GM06990 (cell line): ENCODE results near the gene OR4F6.
"Not testable (repeated sequence)": the region's sequence is repeated elsewhere in the genome, so short reads cannot be mapped to it uniquely, and the experiment has no call there.

Experiments used
- DNase-seq: peaks from one replicate; pipeline ENCODE4 v3.0.0-alpha.2; 2011; ENCODE audit not compliant: insufficient read length; ENCODE audit errors: extremely low read depth
- H3K27me3 ChIP-seq: replicated peaks from 2 replicates; pipeline ENCODE4 v1.6.0; 2011; ENCODE audit warnings: low read length; ENCODE audit not compliant: control insufficient read depth, insufficient read depth
- H3K36me3 ChIP-seq: 2 replicates; pipeline ENCODE4 v1.5.1; 2011; ENCODE audit warnings: low read length; ENCODE audit not compliant: control insufficient read depth, insufficient read depth
- H3K4me3 ChIP-seq: replicated peaks from 2 replicates; pipeline ENCODE4 v1.5.1; 2011; ENCODE audit warnings: low read depth, mild to moderate bottlenecking, control low read depth, low read length
- TF ChIP-seq, protein P1 (sequence below): IDR thresholded peaks from 2 replicates; pipeline ENCODE4 v1.5.1; 2011; ENCODE audit warnings: low read length, control low read depth, mild to moderate bottlenecking, inconsistent platforms; ENCODE audit not compliant: insufficient read depth, poor library complexity, severe bottlenecking

Gene OR4F6

DNA sequence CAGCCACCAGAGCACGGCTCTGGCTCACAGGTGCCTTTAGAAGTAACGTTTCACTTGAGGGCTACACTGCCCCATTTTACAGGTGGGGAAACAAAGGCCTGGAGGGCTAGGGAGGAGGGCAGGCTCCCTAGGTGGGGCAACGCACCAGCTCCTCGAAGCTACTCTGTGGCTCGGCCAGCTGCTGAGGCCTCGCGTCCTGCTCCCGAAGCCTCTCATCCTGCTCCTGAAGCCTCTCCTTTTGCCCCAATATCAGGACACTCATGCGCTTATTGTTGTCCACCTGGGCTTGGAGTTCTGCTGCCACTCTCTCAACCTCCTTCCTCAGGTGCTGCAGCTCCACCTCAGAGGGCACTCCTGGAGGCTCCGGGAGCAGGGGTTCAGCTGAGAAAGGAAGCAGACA, 28.2 kb upstream of the OR4F6 start:
- no peaks in the 10 kb centered on the region for H3K36me3 ChIP-seq
- no peak overlapping the region for H3K4me3 ChIP-seq
- H3K27me3 ChIP-seq: peaks cover 1% of the 10 kb centered on the region
- no peak for DNase-seq
- TF ChIP-seq, protein P1, sequence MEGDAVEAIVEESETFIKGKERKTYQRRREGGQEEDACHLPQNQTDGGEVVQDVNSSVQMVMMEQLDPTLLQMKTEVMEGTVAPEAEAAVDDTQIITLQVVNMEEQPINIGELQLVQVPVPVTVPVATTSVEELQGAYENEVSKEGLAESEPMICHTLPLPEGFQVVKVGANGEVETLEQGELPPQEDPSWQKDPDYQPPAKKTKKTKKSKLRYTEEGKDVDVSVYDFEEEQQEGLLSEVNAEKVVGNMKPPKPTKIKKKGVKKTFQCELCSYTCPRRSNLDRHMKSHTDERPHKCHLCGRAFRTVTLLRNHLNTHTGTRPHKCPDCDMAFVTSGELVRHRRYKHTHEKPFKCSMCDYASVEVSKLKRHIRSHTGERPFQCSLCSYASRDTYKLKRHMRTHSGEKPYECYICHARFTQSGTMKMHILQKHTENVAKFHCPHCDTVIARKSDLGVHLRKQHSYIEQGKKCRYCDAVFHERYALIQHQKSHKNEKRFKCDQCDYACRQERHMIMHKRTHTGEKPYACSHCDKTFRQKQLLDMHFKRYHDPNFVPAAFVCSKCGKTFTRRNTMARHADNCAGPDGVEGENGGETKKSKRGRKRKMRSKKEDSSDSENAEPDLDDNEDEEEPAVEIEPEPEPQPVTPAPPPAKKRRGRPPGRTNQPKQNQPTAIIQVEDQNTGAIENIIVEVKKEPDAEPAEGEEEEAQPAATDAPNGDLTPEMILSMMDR: no peak

DNA sequence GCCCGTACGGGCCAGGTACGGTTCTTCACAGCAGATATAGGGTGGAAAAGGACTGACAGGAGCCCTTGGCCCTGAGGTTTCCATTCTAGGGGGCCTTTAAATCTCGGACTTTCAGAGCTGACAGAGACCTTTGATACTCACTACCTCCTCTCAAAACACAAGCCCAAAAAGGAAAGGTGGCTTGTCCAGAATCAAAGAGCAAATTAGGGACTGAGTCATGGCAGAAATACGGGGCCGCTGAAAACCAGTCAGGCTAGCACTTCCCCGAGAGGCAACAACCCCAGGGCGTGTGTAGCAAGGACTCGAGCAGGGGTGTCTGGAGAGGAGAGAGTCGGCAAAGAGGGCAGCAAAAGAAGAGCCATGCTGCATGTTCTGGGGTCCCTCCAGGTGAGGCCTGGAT, 24.7 kb upstream of the OR4F6 start:
- H3K4me3 ChIP-seq, H3K27me3 ChIP-seq, DNase-seq, H3K36me3 ChIP-seq: not testable (repeated sequence)

DNA sequence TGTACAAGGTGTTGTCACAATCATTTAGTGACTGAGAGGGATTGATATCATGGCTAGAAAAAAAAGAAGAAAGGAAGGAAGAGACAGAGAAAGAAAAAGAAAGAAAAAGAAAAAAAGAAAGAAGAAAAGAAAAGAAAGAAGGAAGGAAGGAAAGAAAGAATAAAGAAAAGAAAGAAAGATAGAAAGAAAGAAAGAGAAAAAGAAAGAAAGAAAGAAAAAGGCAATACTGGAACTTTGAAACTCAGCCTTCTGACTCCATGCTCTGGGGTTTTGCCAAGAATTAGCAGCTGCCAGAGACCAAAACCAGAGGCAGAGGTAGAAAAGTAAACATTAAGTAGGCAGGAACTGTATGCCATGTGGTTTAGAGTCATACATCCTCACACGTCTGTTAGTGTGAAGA, 23.1 kb upstream of the OR4F6 start:
- H3K27me3 ChIP-seq, DNase-seq, H3K36me3 ChIP-seq, H3K4me3 ChIP-seq: not testable (repeated sequence)

DNA sequence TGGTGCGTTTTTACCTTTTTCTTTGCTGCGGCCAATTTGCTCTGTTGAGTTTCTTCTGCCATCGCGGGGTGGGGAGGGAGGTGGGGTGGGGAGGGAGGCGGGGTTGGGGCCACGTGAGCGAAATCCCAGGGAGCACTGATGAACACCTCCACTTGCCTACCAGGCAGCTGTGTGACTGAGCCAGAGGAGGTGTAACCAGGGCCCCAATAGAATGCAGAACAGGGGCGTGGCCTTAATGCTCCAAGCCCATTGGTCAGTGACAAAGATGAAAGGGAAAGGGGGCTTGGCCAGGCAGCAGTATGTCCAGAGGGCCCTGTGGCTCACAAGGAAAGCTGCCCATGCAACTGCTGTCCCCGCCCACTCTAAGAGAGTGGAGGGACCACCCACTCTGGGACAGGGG, 21.4 kb upstream of the OR4F6 start:
- Histone ChIP-seq H3K36me3 (no peaks in the 10 kb centered on the region), H3K27me3 (no peaks in the 10 kb centered on the region; the same call in 1 of the 2 replicates), H3K4me3 (no peak overlapping the region)
- no peak for DNase-seq
- TF ChIP-seq, protein P1: no peak

DNA sequence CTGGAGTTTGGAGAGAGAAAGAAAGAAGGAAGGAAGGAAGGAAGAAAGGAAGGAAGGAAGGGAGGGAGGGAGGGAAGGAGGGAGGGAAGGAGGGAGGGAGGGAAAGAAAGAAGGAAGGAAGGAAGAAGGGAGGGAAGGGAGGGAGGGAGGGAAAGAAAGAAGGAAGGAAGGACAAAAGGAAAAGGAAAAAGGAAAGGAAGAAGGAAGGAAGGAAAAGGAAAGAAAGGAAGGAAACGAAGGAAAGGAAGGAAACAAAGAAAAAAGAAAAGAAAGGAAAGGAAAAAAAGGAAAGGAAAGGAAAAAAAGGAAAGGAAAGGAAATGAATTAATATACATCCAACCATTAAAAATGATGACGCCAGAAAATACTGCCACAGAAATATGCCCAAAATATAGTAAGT, 18.7 kb upstream of the OR4F6 start:
- no peak for DNase-seq
- Histone ChIP-seq H3K4me3 (no peak overlapping the region), H3K36me3 (no peaks in the 10 kb centered on the region), H3K27me3 (no peaks in the 10 kb centered on the region)
- TF ChIP-seq, protein P1: no peak

DNA sequence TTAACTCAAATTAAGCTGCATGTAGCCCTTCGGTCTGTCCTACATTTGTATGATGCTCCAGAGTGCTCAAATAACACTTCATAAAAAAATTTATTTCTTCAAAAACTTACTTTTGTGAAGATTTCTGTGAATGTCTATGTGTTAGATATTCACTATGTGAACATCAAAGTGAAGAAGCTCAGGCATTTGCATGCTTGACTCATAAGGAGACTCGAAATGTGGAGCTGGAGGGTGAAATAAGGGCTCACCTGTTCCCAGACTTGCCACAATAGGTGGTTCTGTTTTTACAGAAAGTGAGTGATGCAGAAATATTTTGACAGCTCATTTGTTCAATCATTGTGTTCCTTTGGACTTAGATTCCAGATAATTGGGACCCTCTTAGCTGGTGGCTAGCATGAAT, 16.9 kb upstream of the OR4F6 start:
- H3K27me3 ChIP-seq, DNase-seq, H3K4me3 ChIP-seq, H3K36me3 ChIP-seq: not testable (repeated sequence)

DNA sequence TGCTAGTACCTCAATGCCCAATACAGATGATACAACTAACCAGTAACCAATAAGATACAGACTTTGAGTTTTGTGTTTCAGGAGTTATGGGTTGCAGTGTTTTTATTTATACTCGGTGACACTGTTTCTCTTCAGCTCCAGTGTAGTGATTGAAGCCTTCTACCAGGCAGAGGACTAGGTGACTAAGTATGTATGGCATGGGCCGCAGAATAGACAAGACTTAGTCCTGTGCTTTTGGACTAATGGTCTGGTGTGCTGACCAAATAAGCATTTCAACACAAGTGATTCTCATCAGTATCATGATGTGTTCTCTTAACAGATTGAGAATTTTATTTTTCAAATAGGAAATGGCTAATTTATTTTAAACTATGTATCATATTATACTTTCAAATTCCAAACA, 15.3 kb upstream of the OR4F6 start:
- H3K4me3 ChIP-seq, H3K36me3 ChIP-seq, H3K27me3 ChIP-seq, DNase-seq: not testable (repeated sequence)

DNA sequence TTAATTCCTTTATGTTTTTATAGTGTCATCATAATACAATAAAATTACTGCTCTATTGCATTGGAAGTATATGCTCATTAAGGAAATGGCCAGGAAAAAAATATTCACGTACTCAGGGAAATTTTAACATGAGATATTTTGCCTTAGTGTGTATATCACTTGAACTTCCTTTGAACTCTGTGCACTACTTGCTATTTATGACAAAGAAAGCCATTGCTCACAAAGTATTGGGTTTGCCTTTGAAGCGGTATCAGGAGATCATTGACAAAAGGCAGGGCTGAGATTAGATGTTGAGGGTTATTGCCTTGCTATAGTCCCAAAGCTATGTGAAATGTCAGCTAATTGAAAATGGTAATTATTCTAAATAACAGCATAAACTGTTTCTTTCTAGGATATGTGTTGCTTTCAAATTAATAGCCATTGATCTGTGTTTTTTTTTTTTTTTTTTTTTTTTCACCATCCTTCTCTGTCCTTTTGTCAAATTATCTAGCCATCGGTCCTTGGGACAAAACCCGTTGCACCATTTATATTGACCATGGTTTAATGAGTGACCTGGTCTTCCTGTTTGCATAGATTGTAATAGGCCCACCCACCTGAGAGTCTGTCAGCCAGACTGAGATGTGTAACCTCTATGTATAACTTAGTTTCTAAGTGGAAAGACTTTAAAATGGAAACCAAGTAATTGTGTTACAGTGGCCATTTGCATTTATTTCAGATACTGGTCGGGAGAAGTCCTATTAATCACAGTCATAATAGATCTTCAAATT, 14.6 kb upstream of the OR4F6 start:
- H3K4me3 ChIP-seq, DNase-seq, H3K27me3 ChIP-seq, H3K36me3 ChIP-seq: not testable (repeated sequence)

DNA sequence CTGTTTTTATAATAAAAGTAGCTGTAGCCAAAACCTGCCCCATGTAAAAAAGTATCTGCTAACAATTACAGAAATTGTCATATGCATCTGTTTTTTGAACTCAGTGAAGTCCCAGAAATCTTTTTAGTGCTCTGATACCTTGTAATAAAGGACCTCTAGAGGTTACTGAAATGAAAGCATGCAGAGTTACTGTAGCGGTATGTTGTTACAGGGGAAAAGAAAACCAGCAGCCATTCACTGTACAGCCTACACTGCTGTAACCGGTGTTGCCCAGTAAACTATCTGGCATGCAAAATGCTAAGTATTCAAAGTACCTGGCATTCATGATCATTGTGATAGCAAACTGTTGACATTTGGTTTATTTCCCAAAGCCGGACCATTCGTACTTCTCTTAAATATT, 12.6 kb upstream of the OR4F6 start:
- not testable (repeated sequence) for DNase-seq, H3K36me3 ChIP-seq, H3K27me3 ChIP-seq, H3K4me3 ChIP-seq

DNA sequence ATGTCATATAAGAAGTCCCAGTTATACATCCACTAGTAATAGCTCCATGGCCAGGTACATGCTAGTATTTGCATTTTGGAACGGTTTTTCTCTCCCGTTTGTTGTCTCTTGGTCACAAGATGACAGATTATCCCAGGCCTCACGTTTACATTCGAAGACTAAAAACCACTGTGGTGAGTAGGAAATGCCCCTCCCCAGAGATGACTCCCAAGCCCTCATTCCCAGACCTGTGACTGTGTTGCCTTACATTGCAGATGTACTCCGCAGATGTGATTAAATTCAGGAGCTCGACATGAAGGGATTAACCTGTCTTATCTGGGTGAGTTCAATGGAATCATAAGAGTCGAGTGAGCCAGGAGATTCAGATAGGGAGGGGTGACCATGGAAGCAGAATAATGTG, 9.3 kb upstream of the OR4F6 start:
- DNase-seq, H3K27me3 ChIP-seq, H3K36me3 ChIP-seq, H3K4me3 ChIP-seq: not testable (repeated sequence)
